ENCODE measurements around the gene THRB.

Gene THRB

DNA sequence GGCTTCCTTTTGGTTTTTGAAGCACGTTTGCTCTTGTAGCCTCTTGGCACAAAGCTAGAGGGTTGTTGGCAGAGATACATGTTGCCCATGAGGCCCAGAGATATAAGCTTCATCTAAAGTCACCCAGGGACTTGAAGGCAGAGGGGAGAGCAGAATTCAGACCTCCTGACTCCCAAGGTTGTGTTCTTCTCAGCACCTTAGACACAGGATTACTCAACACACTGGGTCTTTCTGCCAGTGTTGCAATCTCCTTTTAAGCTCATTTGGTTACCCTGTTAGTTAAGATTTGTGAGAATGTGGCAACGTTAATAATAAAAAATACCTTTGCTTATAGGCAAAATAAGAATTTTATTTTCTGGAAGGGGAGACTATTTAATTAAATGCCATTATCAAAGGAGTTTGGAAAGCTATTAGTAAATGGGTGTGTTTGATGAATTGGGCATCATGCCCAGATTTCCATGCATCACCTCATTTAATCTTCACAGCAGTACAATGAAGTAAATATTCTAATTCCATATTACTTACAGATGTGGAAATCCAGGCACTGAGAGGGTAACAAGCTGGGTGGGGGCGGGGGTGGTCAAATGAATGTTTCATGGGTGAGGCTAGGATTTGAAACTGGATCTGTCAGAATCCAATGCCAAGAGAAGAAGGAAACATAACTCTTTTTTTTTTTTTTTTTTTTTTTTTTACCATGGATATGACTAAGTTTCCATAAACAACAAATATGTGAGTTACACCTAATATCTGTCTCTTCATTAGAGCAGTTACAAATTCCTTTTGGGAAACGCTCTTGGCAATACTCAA is 366.2 kb downstream of the THRB start (continued):
- no peak for TF ChIP-seq OVOL3 (tag by site-specific recombination; IDR thresholded peaks at IDR 0.05)
- TF ChIP-seq ZNF571 (tag by site-specific recombination; IDR thresholded peaks at IDR 0.05), result no peak
- TF ChIP-seq ZNF768 (tag by site-specific recombination; IDR thresholded peaks at IDR 0.05), result no peak
- TF ChIP-seq ZNF132 (tag by site-specific recombination; IDR thresholded peaks at IDR 0.05; ENCODE audit: borderline replicate concordance), result no peak
- TF ChIP-seq ZNF610 (tag by site-specific recombination; IDR thresholded peaks at IDR 0.05; ENCODE audit: borderline replicate concordance), result no peak
- TF ChIP-seq, protein P1, sequence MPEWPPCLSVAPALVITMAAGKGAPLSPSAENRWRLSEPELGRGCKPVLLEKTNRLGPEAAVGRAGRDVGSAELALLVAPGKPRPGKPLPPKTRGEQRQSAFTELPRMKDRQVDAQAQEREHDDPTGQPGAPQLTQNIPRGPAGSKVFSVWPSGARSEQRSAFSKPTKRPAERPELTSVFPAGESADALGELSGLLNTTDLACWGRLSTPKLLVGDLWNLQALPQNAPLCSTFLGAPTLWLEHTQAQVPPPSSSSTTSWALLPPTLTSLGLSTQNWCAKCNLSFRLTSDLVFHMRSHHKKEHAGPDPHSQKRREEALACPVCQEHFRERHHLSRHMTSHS (tag by site-specific recombination; IDR thresholded peaks at IDR 0.05), result no peak

DNA sequence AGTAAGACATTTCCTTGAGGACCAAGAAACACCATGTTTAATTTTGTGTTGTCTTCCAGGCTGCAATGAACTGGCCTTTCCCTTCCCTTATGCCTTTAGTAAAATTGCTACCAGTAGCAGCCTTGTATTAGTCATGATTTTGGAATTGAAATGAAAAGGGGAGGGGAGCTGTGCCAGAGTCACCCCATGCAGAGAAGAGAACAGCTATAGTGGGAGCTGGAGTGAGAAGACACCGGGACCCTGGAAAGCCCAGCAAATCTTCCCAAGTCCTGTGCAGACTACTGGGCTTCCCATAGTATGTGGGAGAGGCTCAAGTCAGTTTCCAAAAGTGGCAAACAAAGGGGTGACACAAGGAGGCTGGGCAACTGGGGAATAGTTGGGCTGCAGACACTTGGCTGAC is 371.1 kb downstream of the THRB start:
- ChIA-PET POLR2A (no interaction called here), CTCF (no interaction called here)
- no peaks in the 10 kb centered on the region for H3K4me1 ChIP-seq (ENCODE audit: control insufficient read depth, insufficient read depth, low read length)
- H3K4me3 ChIP-seq (ENCODE audit: low read depth, low read length), result no peak overlapping the region
- no peaks in the 10 kb centered on the region for H3K9me3 ChIP-seq (ENCODE audit: control insufficient read depth, insufficient read depth, low read depth, low read length)
- H3K36me3 ChIP-seq (ENCODE audit: control insufficient read depth in 2 of 2, insufficient read depth in 1 of 2, low read length in 2 of 2), result no peaks in the 10 kb centered on the region
- TF ChIP-seq SCRT2 (tag by site-specific recombination; IDR thresholded peaks at IDR 0.05) (no peak), GLIS1 (tag by site-specific recombination; IDR thresholded peaks at IDR 0.05) (peak; percentile 46)
- no peak overlapping the region for H3K27ac ChIP-seq (ENCODE audit: extremely low read depth, low read depth, low read length)

DNA sequence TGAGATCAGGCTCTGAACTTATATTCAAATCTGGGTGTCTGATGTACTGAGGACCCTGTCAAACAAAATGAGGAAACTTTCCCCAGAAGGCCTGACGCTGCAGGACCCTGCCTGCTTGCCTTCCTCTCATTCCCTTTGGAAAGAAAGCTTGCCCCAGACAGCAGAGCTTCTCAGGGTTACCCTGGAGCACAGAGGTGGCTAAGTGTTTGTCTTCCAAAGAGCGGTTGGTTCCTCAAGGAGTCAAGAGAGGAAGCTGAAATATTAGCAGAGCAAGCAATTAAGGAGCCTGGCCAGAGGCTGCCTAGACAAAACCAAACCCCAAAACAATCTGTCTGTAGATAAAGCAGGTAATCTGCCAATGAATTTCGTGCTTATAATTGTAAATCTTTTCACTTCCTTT is 374.2 kb downstream of the THRB start:
- Histone ChIP-seq H3K36me3 (ENCODE audit: control insufficient read depth in 2 of 2, insufficient read depth in 1 of 2, low read length in 2 of 2) (no peaks in the 10 kb centered on the region), H3K27ac (ENCODE audit: extremely low read depth, low read depth, low read length) (no peak overlapping the region), H3K4me3 (ENCODE audit: low read depth, low read length) (no peak overlapping the region), H3K4me1 (ENCODE audit: control insufficient read depth, insufficient read depth, low read length) (no peaks in the 10 kb centered on the region), H3K9me3 (ENCODE audit: control insufficient read depth, insufficient read depth, low read depth, low read length) (no peaks in the 10 kb centered on the region)
- POLR2A ChIA-PET, result no interaction called here
- TF ChIP-seq ZNF76 (tag by site-specific recombination; IDR thresholded peaks at IDR 0.05; ENCODE audit: borderline replicate concordance, low read depth), result no peak
- no peak for TF ChIP-seq ZBTB21 (tag by site-specific recombination; IDR thresholded peaks at IDR 0.05)
- TF ChIP-seq, protein P2, sequence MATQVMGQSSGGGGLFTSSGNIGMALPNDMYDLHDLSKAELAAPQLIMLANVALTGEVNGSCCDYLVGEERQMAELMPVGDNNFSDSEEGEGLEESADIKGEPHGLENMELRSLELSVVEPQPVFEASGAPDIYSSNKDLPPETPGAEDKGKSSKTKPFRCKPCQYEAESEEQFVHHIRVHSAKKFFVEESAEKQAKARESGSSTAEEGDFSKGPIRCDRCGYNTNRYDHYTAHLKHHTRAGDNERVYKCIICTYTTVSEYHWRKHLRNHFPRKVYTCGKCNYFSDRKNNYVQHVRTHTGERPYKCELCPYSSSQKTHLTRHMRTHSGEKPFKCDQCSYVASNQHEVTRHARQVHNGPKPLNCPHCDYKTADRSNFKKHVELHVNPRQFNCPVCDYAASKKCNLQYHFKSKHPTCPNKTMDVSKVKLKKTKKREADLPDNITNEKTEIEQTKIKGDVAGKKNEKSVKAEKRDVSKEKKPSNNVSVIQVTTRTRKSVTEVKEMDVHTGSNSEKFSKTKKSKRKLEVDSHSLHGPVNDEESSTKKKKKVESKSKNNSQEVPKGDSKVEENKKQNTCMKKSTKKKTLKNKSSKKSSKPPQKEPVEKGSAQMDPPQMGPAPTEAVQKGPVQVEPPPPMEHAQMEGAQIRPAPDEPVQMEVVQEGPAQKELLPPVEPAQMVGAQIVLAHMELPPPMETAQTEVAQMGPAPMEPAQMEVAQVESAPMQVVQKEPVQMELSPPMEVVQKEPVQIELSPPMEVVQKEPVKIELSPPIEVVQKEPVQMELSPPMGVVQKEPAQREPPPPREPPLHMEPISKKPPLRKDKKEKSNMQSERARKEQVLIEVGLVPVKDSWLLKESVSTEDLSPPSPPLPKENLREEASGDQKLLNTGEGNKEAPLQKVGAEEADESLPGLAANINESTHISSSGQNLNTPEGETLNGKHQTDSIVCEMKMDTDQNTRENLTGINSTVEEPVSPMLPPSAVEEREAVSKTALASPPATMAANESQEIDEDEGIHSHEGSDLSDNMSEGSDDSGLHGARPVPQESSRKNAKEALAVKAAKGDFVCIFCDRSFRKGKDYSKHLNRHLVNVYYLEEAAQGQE (tag by site-specific recombination; IDR thresholded peaks at IDR 0.05), result no peak
- CTCF ChIA-PET, result interaction anchor here (0.6 kb wide), 1 partner anchor 68 kb away, joined by 3 read pairs; no protein-coding TSS in a partner anchor

DNA sequence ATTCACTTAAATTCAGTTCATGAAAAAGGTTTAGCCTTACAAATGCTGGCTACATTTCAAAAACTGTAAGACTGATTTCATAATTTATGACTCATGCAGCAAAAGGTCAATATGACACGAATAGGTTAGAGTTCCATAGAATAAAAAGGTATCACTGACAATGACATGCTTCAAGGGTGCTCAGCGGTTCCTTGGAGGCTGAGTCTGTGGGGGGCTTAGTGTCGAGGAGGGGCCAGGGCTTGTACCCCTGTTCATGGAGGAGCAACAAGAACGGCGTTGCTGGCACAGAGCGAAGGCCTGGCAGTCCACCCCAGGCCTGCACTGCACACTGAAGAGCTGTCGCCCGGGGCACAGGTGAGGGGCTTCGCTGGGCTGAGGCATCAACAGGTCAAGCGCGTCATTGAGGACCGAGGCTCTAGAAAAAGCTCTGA is 375.3 kb downstream of the THRB start:
- CTCF ChIA-PET, result no interaction called here
- Histone ChIP-seq H3K9me3 (ENCODE audit: control insufficient read depth, insufficient read depth, low read depth, low read length) (no peaks in the 10 kb centered on the region), H3K4me1 (ENCODE audit: control insufficient read depth, insufficient read depth, low read length) (no peaks in the 10 kb centered on the region), H3K27ac (ENCODE audit: extremely low read depth, low read depth, low read length) (no peak overlapping the region), H3K36me3 (ENCODE audit: control insufficient read depth in 2 of 2, insufficient read depth in 1 of 2, low read length in 2 of 2) (no peaks in the 10 kb centered on the region), H3K4me3 (ENCODE audit: low read depth, low read length) (no peak overlapping the region)
- POLR2A ChIA-PET, result no interaction called here
- TF ChIP-seq, protein P3, sequence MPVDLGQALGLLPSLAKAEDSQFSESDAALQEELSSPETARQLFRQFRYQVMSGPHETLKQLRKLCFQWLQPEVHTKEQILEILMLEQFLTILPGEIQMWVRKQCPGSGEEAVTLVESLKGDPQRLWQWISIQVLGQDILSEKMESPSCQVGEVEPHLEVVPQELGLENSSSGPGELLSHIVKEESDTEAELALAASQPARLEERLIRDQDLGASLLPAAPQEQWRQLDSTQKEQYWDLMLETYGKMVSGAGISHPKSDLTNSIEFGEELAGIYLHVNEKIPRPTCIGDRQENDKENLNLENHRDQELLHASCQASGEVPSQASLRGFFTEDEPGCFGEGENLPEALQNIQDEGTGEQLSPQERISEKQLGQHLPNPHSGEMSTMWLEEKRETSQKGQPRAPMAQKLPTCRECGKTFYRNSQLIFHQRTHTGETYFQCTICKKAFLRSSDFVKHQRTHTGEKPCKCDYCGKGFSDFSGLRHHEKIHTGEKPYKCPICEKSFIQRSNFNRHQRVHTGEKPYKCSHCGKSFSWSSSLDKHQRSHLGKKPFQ (tag by site-specific recombination; IDR thresholded peaks at IDR 0.05), result no peak
- TF ChIP-seq ZNF830 (tag by site-specific recombination; IDR thresholded peaks at IDR 0.05; ENCODE audit: low read depth), result no peak
- TF ChIP-seq PRDM1 (tag by site-specific recombination; IDR thresholded peaks at IDR 0.05), result no peak
- TF ChIP-seq ZNF239 (tag by site-specific recombination; IDR thresholded peaks at IDR 0.05), result no peak
- TF ChIP-seq ZNF354C (tag by site-specific recombination; IDR thresholded peaks at IDR 0.05; ENCODE audit: borderline replicate concordance, low read depth), result no peak
- TF ChIP-seq ZNF157 (tag by site-specific recombination; IDR thresholded peaks at IDR 0.05), result no peak
- TF ChIP-seq ZNF23 (tag by site-specific recombination; IDR thresholded peaks at IDR 0.05; ENCODE audit: borderline replicate concordance), result no peak
- TF ChIP-seq BCL11B (tag by site-specific recombination; IDR thresholded peaks at IDR 0.05; ENCODE audit: low read depth), result no peak
- no peak for TF ChIP-seq GLIS2 (tag by site-specific recombination; IDR thresholded peaks at IDR 0.05)
